ENCODE data around the gene FAM219A.

DNA sequence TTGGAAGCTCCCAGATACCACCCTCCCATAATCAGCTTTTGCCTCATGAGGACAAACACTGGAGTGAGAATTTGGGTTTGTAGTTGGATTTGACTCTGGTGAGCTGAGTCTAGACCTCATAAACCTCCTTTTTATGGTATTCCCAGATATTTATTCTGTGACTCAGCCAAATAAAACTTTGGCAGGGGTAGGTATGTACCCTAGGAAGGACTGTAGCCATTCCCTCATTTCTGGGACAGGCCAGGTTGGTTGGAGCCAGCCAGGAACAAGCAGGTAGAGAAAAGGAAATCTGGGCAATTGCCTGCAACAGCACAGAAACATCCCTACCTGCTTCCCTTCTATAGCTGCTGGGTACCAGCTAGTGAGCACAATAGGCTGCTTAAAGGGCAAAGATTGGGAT, 45.0 kb upstream of the FAM219A start:
- TF ChIP-seq EZH2 (IDR thresholded peaks at IDR 0.05) (no peak), POLR2AphosphoS5 (IDR thresholded peaks at IDR 0.05; ENCODE audit: borderline replicate concordance, low read depth, low read length) (no peak), FOXP2 (optimal IDR thresholded peaks at IDR 0.05; ENCODE audit: control extremely low read depth, extremely low read length, insufficient read depth) (no peak)
